ENCODE results near the gene GSC2.

- TF ChIP-seq CTCF (IDR thresholded peaks at IDR 0.05 in 4 of 5, conservative IDR thresholded peaks at IDR 0.05 in 1 of 5) (no peak), POLR2A (IDR thresholded peaks at IDR 0.05) (no peak)
Observed at GRCh38 chr22:19175026-19175601, 25.0 kb upstream of the GSC2 start.
